Testis (tissue), 3 donors: Measurements from ENCODE around the gene URB1. TPM values are rescaled to one million over a fixed set of nuclear protein-coding genes. Genes with fewer than 3 reads are reported as not detected.

Source experiments
- DNase-seq: peaks from one replicate; pipeline ENCODE4 v3.0.0-alpha.2; 2019
- H3K27ac ChIP-seq, 2 donors: fragments of 200-600 bp; sonication (generic); one replicate each; pipeline ENCODE4 v1.5.1; 2019
- H3K27me3 ChIP-seq: fragments of 200-600 bp; sonication (generic); one replicate; pipeline ENCODE4 v1.5.1; 2019
- H3K36me3 ChIP-seq: fragments of 200-600 bp; sonication (generic); one replicate; pipeline ENCODE4 v1.5.1; 2017; ENCODE audit warnings: low read depth; ENCODE audit errors: missing control alignments
- H3K4me1 ChIP-seq: fragments of 200-600 bp; sonication (generic); one replicate; pipeline ENCODE4 v1.5.1; 2019
- H3K4me3 ChIP-seq, 2 donors: fragments of 200-600 bp; sonication (generic); one replicate each; pipeline ENCODE4 v1.5.1; 2017 to 2019
- H3K9me3 ChIP-seq: fragments of 200-600 bp; sonication (generic); one replicate; pipeline ENCODE4 v1.5.1; 2017
- POLR2A ChIP-seq: fragments of 450-650 bp; IDR thresholded peaks from one replicate; pipeline ENCODE4 v1.6.1; 2017; ENCODE audit warnings: antibody characterized with exemption, mild to moderate bottlenecking, moderate library complexity
- WGBS, 2 donors: methylation state at CpG; one replicate each; pipeline ENCODE4 v1.1.5; 2018; 5-methylcytosine and 5-hydroxymethylcytosine counted together
- intact Hi-C: fragments of 100-400 bp; cut with DNase I; formaldehyde crosslinking; loops from one replicate; pipeline ENCODE4 v1.15.1; 2023; ENCODE audit warnings: low total_unique reads
- polyA plus RNA-seq: library from polyadenylated mRNA; stranded (reverse); fragments of 350-450 nt; fragmentation: Illumina TruSeq; extraction: RNeasy Lipid Tissue Mini Kit (QIAGEN cat#74804); gene quantifications from one replicate; pipeline ENCODE4 v1.2.3, GENCODE V29; 2014; ENCODE audit warnings: low read depth, low replicate concordance; ENCODE audit not compliant: insufficient read depth
- total RNA-seq, 2 donors: library from RNA; depleted of rRNA; stranded (reverse); fragments of >200 nt; gene quantifications; one replicate each; pipeline ENCODE4 v1.2.3, GENCODE V29; 2016
- TF ChIP-seq, protein P1 (sequence below), 3 experiments: fragments of 450-650 bp in 2 of 3; fragments of 200-600 bp in 1 of 3; sonication (generic) in 1 of 3; IDR thresholded peaks; one replicate each; pipeline ENCODE4 v1.5.1; 2016 to 2019; ENCODE audit warnings: antibody characterized with exemption in 3 of 3, mild to moderate bottlenecking in 2 of 3, moderate library complexity in 1 of 3

The URB1 gene
- total and polyA plus RNA-seq, 3 donors from 2014 or later: 16.6 to 41.4 (median 38.8) TPM

DNA sequence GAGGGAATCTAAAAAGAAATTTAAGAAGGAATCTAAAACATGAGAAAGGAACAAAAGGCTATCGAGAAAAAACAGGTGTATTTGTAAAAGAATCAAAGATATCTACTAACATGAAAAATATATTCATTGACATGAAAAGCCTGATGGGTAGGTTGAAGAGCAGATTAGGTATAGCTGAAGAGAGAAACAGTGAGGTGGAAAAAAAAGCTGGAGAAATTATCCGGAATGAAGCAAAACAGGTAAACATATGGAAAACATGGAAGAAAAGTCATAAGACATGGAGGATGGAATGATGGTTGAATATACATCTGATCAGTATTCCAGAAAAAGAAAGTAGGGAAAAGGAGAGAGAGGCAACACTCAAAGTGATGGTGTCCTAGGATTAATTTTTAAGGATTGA lies 29.3 kb upstream of the URB1 start:
- intact Hi-C loops: no loop called here
- no peaks in the 10 kb centered on the region for H3K36me3 ChIP-seq
- no peak overlapping the region for H3K4me3 ChIP-seq
- no peaks in the 10 kb centered on the region for H3K27me3 ChIP-seq
- no peak for DNase-seq
- no peak overlapping the region for H3K27ac ChIP-seq
- H3K4me1 ChIP-seq: peaks cover 5% of the 10 kb centered on the region
- TF ChIP-seq, protein P1, sequence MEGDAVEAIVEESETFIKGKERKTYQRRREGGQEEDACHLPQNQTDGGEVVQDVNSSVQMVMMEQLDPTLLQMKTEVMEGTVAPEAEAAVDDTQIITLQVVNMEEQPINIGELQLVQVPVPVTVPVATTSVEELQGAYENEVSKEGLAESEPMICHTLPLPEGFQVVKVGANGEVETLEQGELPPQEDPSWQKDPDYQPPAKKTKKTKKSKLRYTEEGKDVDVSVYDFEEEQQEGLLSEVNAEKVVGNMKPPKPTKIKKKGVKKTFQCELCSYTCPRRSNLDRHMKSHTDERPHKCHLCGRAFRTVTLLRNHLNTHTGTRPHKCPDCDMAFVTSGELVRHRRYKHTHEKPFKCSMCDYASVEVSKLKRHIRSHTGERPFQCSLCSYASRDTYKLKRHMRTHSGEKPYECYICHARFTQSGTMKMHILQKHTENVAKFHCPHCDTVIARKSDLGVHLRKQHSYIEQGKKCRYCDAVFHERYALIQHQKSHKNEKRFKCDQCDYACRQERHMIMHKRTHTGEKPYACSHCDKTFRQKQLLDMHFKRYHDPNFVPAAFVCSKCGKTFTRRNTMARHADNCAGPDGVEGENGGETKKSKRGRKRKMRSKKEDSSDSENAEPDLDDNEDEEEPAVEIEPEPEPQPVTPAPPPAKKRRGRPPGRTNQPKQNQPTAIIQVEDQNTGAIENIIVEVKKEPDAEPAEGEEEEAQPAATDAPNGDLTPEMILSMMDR (IDR thresholded peaks at IDR 0.05): no peak
- no peak for TF ChIP-seq POLR2A
- WGBS, 2 donors: 95 to 98% methylated on average over 2 of the region's 2 CpGs
- H3K9me3 ChIP-seq: no peaks in the 10 kb centered on the region

DNA sequence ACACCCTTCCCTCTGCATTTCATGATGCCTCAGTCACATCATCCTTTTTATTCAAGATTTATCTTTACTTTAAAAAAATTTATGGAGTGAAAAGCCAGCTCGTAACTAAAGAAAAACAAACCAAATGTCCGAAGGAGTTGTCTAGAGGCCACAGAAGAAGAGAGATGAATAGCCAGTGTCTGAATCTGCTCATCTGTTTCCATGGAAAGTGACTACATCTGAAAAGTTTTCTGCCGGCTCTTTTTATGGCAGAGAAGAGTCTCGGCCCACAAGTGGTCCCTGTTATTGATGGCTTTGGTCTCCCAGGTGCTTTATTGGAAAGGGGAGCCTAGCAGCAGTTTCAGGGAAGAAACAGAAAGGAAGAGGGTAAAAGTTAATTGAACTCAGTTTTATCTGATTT lies 25.3 kb upstream of the URB1 start:
- H3K27ac ChIP-seq: no peak overlapping the region
- DNase-seq: no peak
- WGBS, 2 donors: 83 to 89% methylated on average over 4 of the region's 4 CpGs
- H3K4me3 ChIP-seq: no peak overlapping the region
- H3K9me3 ChIP-seq: no peaks in the 10 kb centered on the region
- H3K27me3 ChIP-seq: no peaks in the 10 kb centered on the region
- no peak for TF ChIP-seq POLR2A
- TF ChIP-seq, protein P1 (IDR thresholded peaks at IDR 0.05): no peak
- intact Hi-C loops: no loop called here
- H3K36me3 ChIP-seq: no peaks in the 10 kb centered on the region
- H3K4me1 ChIP-seq: peaks cover 31% of the 10 kb centered on the region

DNA sequence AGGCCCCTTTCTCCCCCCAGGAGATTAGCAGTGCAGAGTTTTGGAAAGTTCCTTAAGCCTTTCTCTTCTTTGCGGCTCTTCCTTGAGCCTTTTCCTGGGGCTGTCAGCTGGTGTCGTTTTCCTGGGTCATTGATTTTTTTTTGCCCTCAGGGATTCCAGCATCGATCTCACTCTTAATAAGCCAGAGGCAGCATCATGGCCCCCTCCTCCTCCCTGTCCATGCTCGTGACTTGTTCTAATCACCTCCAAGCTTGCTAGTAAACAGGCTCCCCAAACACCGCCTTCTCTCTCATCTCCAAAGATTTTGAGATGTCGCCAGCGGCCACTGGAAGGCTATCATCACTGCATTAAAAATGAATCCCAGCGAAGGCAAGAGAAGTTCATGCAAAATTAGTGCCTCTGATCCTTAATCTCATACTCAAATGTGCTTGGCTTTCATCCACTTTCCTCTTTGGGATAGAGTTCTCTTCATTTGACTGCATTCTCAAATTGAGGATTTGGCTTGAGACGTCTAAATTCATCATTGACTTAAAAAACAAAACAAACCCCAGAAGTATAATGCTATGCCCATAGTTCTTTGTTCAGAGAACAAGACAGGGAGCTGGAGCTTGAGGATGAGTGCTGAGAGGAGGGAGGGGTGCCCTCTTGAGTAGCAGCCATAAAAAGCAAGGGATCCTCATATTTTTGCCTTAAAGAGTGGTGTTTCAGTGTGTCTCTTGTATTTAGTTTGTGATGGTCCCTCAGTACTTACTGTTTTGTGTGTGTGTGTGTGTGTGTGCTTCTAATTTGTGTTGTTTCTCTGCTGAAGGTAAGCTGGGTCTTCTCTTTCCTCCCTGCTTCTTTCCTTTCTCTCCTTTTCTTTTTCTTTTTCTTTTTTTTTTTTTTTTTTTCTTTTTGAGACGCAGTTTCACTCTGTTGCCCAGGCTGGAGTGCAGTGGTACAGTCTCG lies 22.9 kb upstream of the URB1 start:
- H3K4me1 ChIP-seq: peaks cover 37% of the 10 kb centered on the region
- peak overlapping the region; percentile 77 to 98 for H3K27ac ChIP-seq
- WGBS, 2 donors: 69 to 76% methylated on average over 11 of the region's 11 CpGs
- TF ChIP-seq, protein P1 (IDR thresholded peaks at IDR 0.05): no peak
- TF ChIP-seq POLR2A: no peak
- intact Hi-C loops: no loop called here
- peak; percentile 36 for DNase-seq
- no peaks in the 10 kb centered on the region for H3K9me3 ChIP-seq
- no peaks in the 10 kb centered on the region for H3K36me3 ChIP-seq
- no peak overlapping the region for H3K4me3 ChIP-seq
- no peaks in the 10 kb centered on the region for H3K27me3 ChIP-seq

DNA sequence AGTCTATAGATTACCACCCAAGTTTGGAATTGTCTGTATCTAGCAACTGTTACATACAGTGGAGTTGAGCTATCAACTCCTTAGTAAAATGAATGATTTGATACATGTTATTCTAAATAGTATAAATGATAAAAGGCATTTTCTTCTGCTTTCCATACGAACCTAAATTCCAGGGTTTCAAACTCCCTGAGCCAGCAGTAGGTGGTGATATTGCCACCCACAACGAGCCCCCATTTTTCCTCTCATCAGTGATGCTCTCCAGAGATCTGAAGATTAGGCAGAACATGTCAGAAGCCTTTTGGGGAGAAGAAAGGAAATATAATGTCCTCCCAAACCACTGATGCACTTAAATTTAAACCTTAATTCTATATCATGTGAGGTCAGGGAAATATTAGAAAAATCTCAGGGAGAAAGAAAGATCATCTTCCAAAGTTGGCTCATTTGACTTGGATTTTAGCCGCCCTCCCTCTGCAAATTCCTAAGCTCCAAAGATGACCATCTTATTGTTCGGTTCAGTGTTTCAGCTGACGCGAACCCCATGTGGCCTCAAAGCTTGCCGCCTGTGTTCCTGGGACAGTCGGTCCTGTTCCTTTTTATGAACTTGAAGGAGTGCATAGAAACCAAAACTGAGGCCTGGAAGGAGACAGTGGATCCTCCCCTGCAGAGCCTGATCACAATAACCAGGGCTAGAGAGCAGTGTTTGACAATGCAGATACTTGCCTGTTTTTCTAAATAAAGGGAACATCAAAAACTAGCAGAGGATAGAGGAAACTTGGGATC lies 22.0 kb upstream of the URB1 start:
- intact Hi-C loops: loop anchor here (5.0 kb wide), 1 partner anchor 43 kb away; no protein-coding TSS in a partner anchor
- TF ChIP-seq, protein P1 (IDR thresholded peaks at IDR 0.05): peak; percentile 29 to 49 (median 37)
- TF ChIP-seq POLR2A: no peak
- Histone ChIP-seq H3K9me3 (no peaks in the 10 kb centered on the region), H3K4me1 (peaks cover 42% of the 10 kb centered on the region), H3K36me3 (no peaks in the 10 kb centered on the region), H3K27me3 (no peaks in the 10 kb centered on the region), H3K27ac (peak overlapping the region; percentile 77 to 98), H3K4me3 (no peak overlapping the region)
- DNase-seq: peak; percentile 35
- 36 to 47% methylated on average over 8 of the region's 8 CpGs for WGBS, 2 donors
